Neural cell (in vitro differentiated cells): ENCODE data around the gene HSD11B2. TPM values are rescaled to one million over a fixed set of nuclear protein-coding genes. Genes with fewer than 3 reads are reported as not detected.

Source experiments
- H2AFZ ChIP-seq: fragments of 200-600, 300-800 bp; sonication (generic), shearing (Covaris generic); 2 replicates; pipeline ENCODE4 v1.6.0; 2014; ENCODE audit warnings: low read depth, mild to moderate bottlenecking, antibody characterized with exemption, low read length, moderate library complexity
- H3F3A ChIP-seq: fragments of 200-600 bp; shearing (Covaris generic); 2 replicates; pipeline ENCODE4 v1.6.1; 2016; ENCODE audit warnings: mild to moderate bottlenecking, moderate library complexity, mixed read lengths, antibody characterized with exemption, low read length; ENCODE audit not compliant: insufficient read depth, poor library complexity, severe bottlenecking
- H3K27ac ChIP-seq: fragments of 200-600, 300-800 bp; sonication (generic), shearing (Covaris generic); 2 replicates; pipeline ENCODE4 v1.5.1; 2014; ENCODE audit warnings: mild to moderate bottlenecking, low read length, moderate library complexity
- H3K27me3 ChIP-seq: fragments of 300-800, 200-600 bp; sonication (generic), shearing (Covaris generic); 2 replicates; pipeline ENCODE4 v1.6.0; 2014; ENCODE audit warnings: mild to moderate bottlenecking, low read depth, low read length, moderate library complexity; ENCODE audit not compliant: insufficient read depth
- H3K36me3 ChIP-seq: fragments of 300-800, 200-600 bp; sonication (generic), shearing (Covaris generic); 2 replicates; pipeline ENCODE4 v1.5.1; 2014; ENCODE audit warnings: mild to moderate bottlenecking, antibody characterized with exemption, low read length, moderate library complexity; ENCODE audit not compliant: insufficient read depth
- H3K4me2 ChIP-seq: fragments of 300-800, 200-600 bp; sonication (generic), shearing (Covaris generic); 2 replicates; pipeline ENCODE4 v1.6.0; 2014; ENCODE audit warnings: mild to moderate bottlenecking, low read length
- H3K4me3 ChIP-seq: fragments of 300-800, 200-600 bp; sonication (generic), shearing (Covaris generic); 2 replicates; pipeline ENCODE4 v1.5.1; 2014; ENCODE audit warnings: mild to moderate bottlenecking, low read length, moderate library complexity
- H3K79me2 ChIP-seq: fragments of 200-600 bp; shearing (Covaris generic); replicated peaks from 2 replicates; pipeline ENCODE4 v1.6.0; 2014; ENCODE audit warnings: mild to moderate bottlenecking, low read length, moderate library complexity; ENCODE audit not compliant: insufficient read depth
- H3K9ac ChIP-seq: fragments of 300-800, 200-600 bp; sonication (generic), shearing (Covaris generic); 2 replicates; pipeline ENCODE4 v1.6.1; 2016; ENCODE audit warnings: mild to moderate bottlenecking, low read length, mixed read lengths
- H3K9me2 ChIP-seq: fragments of 200-600 bp; shearing (Covaris generic); 2 replicates; pipeline ENCODE4 v1.6.1; 2016; ENCODE audit warnings: mild to moderate bottlenecking, low read length, mixed read lengths; ENCODE audit not compliant: insufficient read depth
- H3K9me3 ChIP-seq: fragments of 200-600, 300-800 bp; sonication (generic), shearing (Covaris generic); 2 replicates; pipeline ENCODE4 v1.6.1; 2016; ENCODE audit warnings: mild to moderate bottlenecking, mixed run types, low read length, moderate library complexity, mixed read lengths
- H4K20me1 ChIP-seq: fragments of 200-600 bp; shearing (Covaris generic); 2 replicates; pipeline ENCODE4 v1.6.1; 2016; ENCODE audit warnings: mild to moderate bottlenecking, mixed run types; ENCODE audit not compliant: insufficient read depth
- CTCF ChIP-seq: fragments of 450-650 bp; IDR thresholded peaks from 2 replicates; pipeline ENCODE4 v1.5.1; 2014; ENCODE audit warnings: antibody characterized with exemption, mild to moderate bottlenecking, moderate library complexity; ENCODE audit not compliant: poor library complexity, severe bottlenecking
- EP300 ChIP-seq: fragments of 450-650 bp; conservative IDR thresholded peaks from 2 replicates; pipeline ENCODE4 v1.6.1; 2014; ENCODE audit warnings: antibody characterized with exemption, mild to moderate bottlenecking, moderate library complexity; ENCODE audit not compliant: poor library complexity, severe bottlenecking
- EZH2 ChIP-seq: fragments of 200-600, 300-800 bp; shearing (Covaris generic), sonication (generic); IDR thresholded peaks from 2 replicates; pipeline ENCODE4 v1.6.1; 2014; ENCODE audit warnings: antibody characterized with exemption, low read length, borderline replicate concordance, mild to moderate bottlenecking; ENCODE audit not compliant: insufficient read depth, poor library complexity, severe bottlenecking
- MXI1 ChIP-seq: fragments of 450-650 bp; conservative IDR thresholded peaks from 2 replicates; pipeline ENCODE4 v1.6.1; 2014; ENCODE audit warnings: antibody characterized with exemption, mild to moderate bottlenecking; ENCODE audit not compliant: poor library complexity, severe bottlenecking
- POLR2AphosphoS5 ChIP-seq: IDR thresholded peaks from 2 replicates; pipeline ENCODE4 v1.6.1; 2012
- RAD21 ChIP-seq: fragments of 450-650 bp; conservative IDR thresholded peaks from 2 replicates; pipeline ENCODE4 v1.6.1; 2014; ENCODE audit warnings: antibody characterized with exemption, mild to moderate bottlenecking, moderate library complexity
- REST ChIP-seq: IDR thresholded peaks from 2 replicates; pipeline ENCODE4 v1.6.1; 2012; ENCODE audit warnings: borderline replicate concordance
- SMC3 ChIP-seq: fragments of 450-650 bp; conservative IDR thresholded peaks from 2 replicates; pipeline ENCODE4 v1.6.1; 2014; ENCODE audit warnings: antibody characterized with exemption, mild to moderate bottlenecking, moderate library complexity; ENCODE audit not compliant: poor library complexity
- TAF1 ChIP-seq: IDR thresholded peaks from 2 replicates; pipeline ENCODE4 v1.6.1; 2012; ENCODE audit warnings: low read depth
- polyA plus RNA-seq: library from polyadenylated mRNA; depleted of rRNA; stranded (reverse); fragments of >200 nt; gene quantifications from 2 replicates; pipeline ENCODE4 v1.2.3, GENCODE V29; 2014

The HSD11B2 gene
- polyA plus RNA-seq, 1 donor from 2014 or later, result 0.24 TPM

GRCh38 chr16:67390816-67391423 lies 40.0 kb upstream of the HSD11B2 start:
- Histone ChIP-seq H3K9ac (no peak overlapping the region), H2AFZ (no peak overlapping the region), H3K27ac (no peak overlapping the region), H3K36me3 (no peaks in the 10 kb centered on the region), H3K4me3 (no peak overlapping the region), H3K9me2 (no peaks in the 10 kb centered on the region), H3F3A (no peaks in the 10 kb centered on the region), H3K27me3 (no peaks in the 10 kb centered on the region), H3K79me2 (no peaks in the 10 kb centered on the region), H4K20me1 (no peaks in the 10 kb centered on the region), H3K9me3 (no peaks in the 10 kb centered on the region), H3K4me2 (no peak overlapping the region)
- TF ChIP-seq CTCF (no peak), EP300 (no peak), RAD21 (no peak), MXI1 (no peak), TAF1 (no peak), SMC3 (no peak), POLR2AphosphoS5 (no peak), EZH2 (no peak), REST (no peak)

- Histone ChIP-seq H3K27me3 (no peaks in the 10 kb centered on the region), H3K4me3 (no peak overlapping the region), H3K27ac (no peak overlapping the region), H3K9ac (no peak overlapping the region), H3K36me3 (no peaks in the 10 kb centered on the region), H3K9me3 (no peaks in the 10 kb centered on the region), H4K20me1 (no peaks in the 10 kb centered on the region), H2AFZ (no peak overlapping the region), H3F3A (no peaks in the 10 kb centered on the region), H3K79me2 (no peaks in the 10 kb centered on the region), H3K9me2 (no peaks in the 10 kb centered on the region), H3K4me2 (no peak overlapping the region)
- TF ChIP-seq RAD21, result no peak
- TF ChIP-seq POLR2AphosphoS5, result no peak
- no peak for TF ChIP-seq EZH2
- no peak for TF ChIP-seq REST
- TF ChIP-seq MXI1, result no peak
- TF ChIP-seq TAF1, result no peak
- TF ChIP-seq EP300, result no peak
- no peak for TF ChIP-seq SMC3
- TF ChIP-seq CTCF, result no peak
Observed at GRCh38 chr16:67391424-67392300, 39.3 kb upstream of the HSD11B2 start.
